Natural killer cell (primary cell): ENCODE data around the gene SEMA6C. TPM values are rescaled to one million over a fixed set of nuclear protein-coding genes. Genes with fewer than 3 reads are reported as not detected.

ENCODE experiments used
- ATAC-seq, 3 donors: fragments of 150-1000 bp in 2 of 3; fragments of 200-7000 bp in 1 of 3; cut with Tn5 transposase; 1 replicate in 1 of 3; 2 replicates in 2 of 3; pipeline ENCODE4 v1.10.0; 2021; ENCODE audit warnings: mild to moderate bottlenecking in 2 of 3, moderate library complexity in 2 of 3
- DNase-seq, 2 donors: peaks; one replicate each; pipeline versions ENCODE4 v3.0.0 to v3.0.0-alpha.2; 2013 to 2021; ENCODE audit warnings: mixed read lengths in 1 of 2
- H3K27ac ChIP-seq: one replicate; pipeline ENCODE4 v1.5.1; 2013; ENCODE audit warnings: mild to moderate bottlenecking, low read length
- H3K27me3 ChIP-seq: one replicate; pipeline ENCODE4 v1.6.1; 2013; ENCODE audit warnings: low read length; ENCODE audit not compliant: control insufficient read depth, insufficient read depth
- H3K36me3 ChIP-seq: one replicate; pipeline ENCODE4 v1.6.1; 2013; ENCODE audit warnings: low read length; ENCODE audit not compliant: control insufficient read depth, insufficient read depth
- H3K4me1 ChIP-seq: one replicate; pipeline ENCODE4 v1.6.1; 2013; ENCODE audit warnings: low read length; ENCODE audit not compliant: control insufficient read depth, insufficient read depth
- H3K4me3 ChIP-seq: one replicate; pipeline ENCODE4 v1.5.1; 2013; ENCODE audit warnings: low read length
- H3K9me3 ChIP-seq: one replicate; pipeline ENCODE4 v1.6.1; 2013; ENCODE audit warnings: low read length; ENCODE audit not compliant: control insufficient read depth, insufficient read depth
- H3K27ac Mint-ChIP-seq, 2 donors: one replicate each; pipeline ENCODE4 v1.8.0; 2022; ENCODE audit warnings: mild to moderate bottlenecking in 2 of 2, mixed read lengths in 2 of 2, moderate library complexity in 1 of 2
- H3K27me3 Mint-ChIP-seq, 2 donors: one replicate each; pipeline ENCODE4 v1.8.0; 2022; ENCODE audit warnings: low read depth in 2 of 2, mixed read lengths in 2 of 2
- H3K36me3 Mint-ChIP-seq: one replicate; pipeline ENCODE4 v1.8.0; 2022; ENCODE audit warnings: mixed read lengths
- H3K4me1 Mint-ChIP-seq, 2 donors: one replicate each; pipeline ENCODE4 v1.8.0; 2022; ENCODE audit warnings: mixed read lengths in 2 of 2
- H3K4me3 Mint-ChIP-seq: one replicate; pipeline ENCODE4 v1.8.0; 2022; ENCODE audit warnings: mild to moderate bottlenecking, moderate library complexity, mixed read lengths
- H3K9me3 Mint-ChIP-seq, 2 donors: one replicate each; pipeline ENCODE4 v1.8.0; 2022; ENCODE audit warnings: mixed read lengths in 2 of 2
- WGBS: methylation state at CpG from one replicate; pipeline ENCODE4 v1.1.7; 2013; ENCODE audit warnings: missing lambda C conversion rate; ENCODE audit not compliant: insufficient coverage; 5-methylcytosine and 5-hydroxymethylcytosine counted together
- intact Hi-C: fragments of 100-400 bp; cut with micrococcal nuclease; formaldehyde crosslinking; loops from one replicate; pipeline ENCODE4 v1.14.2; 2022
- total RNA-seq, 4 donors: library from RNA; stranded (reverse); fragments of 120-200 nt in 1 of 4; gene quantifications; one replicate each; pipeline versions ENCODE4 v1.2.3 to v1.2.4, GENCODE V29; 2013 to 2022
- TF ChIP-seq, protein P1 (sequence below): fragments of 200-600 bp; IDR thresholded peaks from one replicate; pipeline ENCODE4 v1.8.0; 2022; ENCODE audit warnings: antibody characterized with exemption

Gene SEMA6C
- total RNA-seq, 3 donors from 2014 or later (not counting 1 experiment from before 2014, with no cell fraction given) = 2.5 to 5.8 (median 3.0) TPM

GRCh38 chr1:151142411-151143056 is 3.9 kb downstream of the SEMA6C start:
- H3K4me3 ChIP-seq = no peak overlapping the region
- peaks cover 7% of the 10 kb centered on the region for H3K27me3 ChIP-seq
- WGBS = 46% methylated on average over 4 of the region's 5 CpGs
- Mint-ChIP-seq H3K27ac (no peak overlapping the region), H3K4me1 (peaks cover 9 to 25% of the 10 kb centered on the region in 2 donors), H3K27me3 (peaks cover 0 to 5% of the 10 kb centered on the region in 2 donors), H3K36me3 (no peaks in the 10 kb centered on the region), H3K4me3 (no peak overlapping the region), H3K9me3 (no peaks in the 10 kb centered on the region)
- H3K36me3 ChIP-seq = no peaks in the 10 kb centered on the region
- no peak for ATAC-seq
- TF ChIP-seq, protein P1, sequence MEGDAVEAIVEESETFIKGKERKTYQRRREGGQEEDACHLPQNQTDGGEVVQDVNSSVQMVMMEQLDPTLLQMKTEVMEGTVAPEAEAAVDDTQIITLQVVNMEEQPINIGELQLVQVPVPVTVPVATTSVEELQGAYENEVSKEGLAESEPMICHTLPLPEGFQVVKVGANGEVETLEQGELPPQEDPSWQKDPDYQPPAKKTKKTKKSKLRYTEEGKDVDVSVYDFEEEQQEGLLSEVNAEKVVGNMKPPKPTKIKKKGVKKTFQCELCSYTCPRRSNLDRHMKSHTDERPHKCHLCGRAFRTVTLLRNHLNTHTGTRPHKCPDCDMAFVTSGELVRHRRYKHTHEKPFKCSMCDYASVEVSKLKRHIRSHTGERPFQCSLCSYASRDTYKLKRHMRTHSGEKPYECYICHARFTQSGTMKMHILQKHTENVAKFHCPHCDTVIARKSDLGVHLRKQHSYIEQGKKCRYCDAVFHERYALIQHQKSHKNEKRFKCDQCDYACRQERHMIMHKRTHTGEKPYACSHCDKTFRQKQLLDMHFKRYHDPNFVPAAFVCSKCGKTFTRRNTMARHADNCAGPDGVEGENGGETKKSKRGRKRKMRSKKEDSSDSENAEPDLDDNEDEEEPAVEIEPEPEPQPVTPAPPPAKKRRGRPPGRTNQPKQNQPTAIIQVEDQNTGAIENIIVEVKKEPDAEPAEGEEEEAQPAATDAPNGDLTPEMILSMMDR = no peak
- peaks cover 18% of the 10 kb centered on the region for H3K4me1 ChIP-seq
- no peaks in the 10 kb centered on the region for H3K9me3 ChIP-seq
- no peak overlapping the region for H3K27ac ChIP-seq
- DNase-seq = no peak
- intact Hi-C loops = no loop called here

DNA sequence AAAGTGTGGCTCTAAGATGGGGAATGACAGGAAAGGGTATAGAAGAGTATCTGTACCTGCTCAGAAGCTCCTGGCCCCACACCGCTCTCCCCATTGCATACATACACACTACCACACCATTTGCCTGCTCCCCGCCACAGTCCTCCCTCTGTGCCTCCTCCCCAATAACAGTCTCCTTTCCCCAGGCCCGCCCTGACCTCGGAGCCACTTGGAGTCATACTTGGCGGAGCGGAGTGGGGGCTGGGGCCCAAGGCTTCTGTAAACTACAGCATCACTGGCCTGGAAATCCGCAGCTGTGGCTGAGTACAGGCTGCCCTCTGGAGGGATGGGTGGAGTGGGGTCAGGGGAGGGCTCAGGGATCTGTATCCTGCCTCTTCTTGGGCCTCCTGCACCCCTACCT is 8.6 kb downstream of the SEMA6C start:
- no peak overlapping the region for H3K27ac Mint-ChIP-seq
- ATAC-seq (no peak), DNase-seq (no peak)
- no peak overlapping the region for H3K27ac ChIP-seq
- H3K27me3 Mint-ChIP-seq = no peaks in the 10 kb centered on the region
- 95% methylated on average over 7 of the region's 7 CpGs for WGBS
- no peaks in the 10 kb centered on the region for H3K4me1 ChIP-seq
- H3K36me3 Mint-ChIP-seq = no peaks in the 10 kb centered on the region
- H3K9me3 Mint-ChIP-seq = no peaks in the 10 kb centered on the region
- H3K9me3 ChIP-seq = no peaks in the 10 kb centered on the region
- no peaks in the 10 kb centered on the region for H3K36me3 ChIP-seq
- H3K4me3 ChIP-seq = no peak overlapping the region
- H3K27me3 ChIP-seq = no peaks in the 10 kb centered on the region
- intact Hi-C loops = no loop called here
- H3K4me3 Mint-ChIP-seq = no peak overlapping the region
- TF ChIP-seq, protein P1 = no peak
- peaks cover 0 to 7% of the 10 kb centered on the region in 2 donors for H3K4me1 Mint-ChIP-seq

DNA sequence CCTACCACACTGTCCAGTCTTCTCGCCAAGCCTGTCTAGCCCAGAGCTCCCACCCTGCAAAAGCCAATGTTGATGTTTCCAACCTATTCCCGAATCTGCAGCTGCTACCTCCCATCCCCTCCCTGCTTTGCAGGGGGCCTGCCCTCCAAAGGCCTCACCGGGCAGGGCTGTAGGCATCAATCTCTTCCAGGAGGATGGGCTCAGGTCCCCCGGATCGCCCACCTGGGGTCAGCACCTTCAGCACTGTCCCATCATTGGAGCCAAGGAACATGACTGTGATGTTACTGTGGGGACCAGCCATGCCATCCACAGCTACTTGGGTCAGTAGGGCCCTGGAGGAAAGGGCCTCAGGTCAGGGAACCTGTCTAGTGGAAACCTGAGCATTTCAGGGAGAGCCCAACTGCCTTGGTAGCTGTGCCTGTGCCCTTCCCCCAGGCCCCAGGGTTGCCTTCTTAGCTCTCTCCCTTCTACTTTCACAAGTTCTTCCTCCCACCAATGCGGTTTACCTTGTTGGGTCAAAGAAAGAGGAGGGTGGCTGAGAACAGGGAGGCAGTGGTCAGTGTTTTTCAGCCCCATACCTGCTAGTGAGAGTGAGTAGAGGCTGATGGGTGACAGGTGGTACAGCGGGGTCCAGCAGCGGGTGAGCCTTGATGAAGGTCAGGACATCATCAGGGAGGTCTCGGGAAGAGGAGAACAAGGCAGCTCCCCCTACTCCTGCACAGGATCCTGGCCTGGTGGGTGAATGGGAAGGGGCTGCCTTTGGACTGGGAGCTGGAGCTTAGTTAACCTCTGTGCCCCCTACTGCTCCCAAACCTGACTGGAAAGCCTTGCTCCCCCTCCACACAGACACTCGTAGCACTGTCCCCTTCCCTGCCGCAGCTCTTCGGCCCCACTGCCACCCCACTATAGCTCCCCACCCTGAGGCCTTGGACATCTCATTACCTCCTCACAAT is 10.7 kb downstream of the SEMA6C start:
- WGBS = 92% methylated on average over 10 of the region's 12 CpGs
- no peaks in the 10 kb centered on the region for H3K27me3 ChIP-seq
- peaks cover 14% of the 10 kb centered on the region for H3K4me1 ChIP-seq
- Mint-ChIP-seq H3K4me3 (no peak overlapping the region), H3K27ac (no peak overlapping the region), H3K9me3 (no peaks in the 10 kb centered on the region), H3K36me3 (no peaks in the 10 kb centered on the region), H3K4me1 (peaks cover 9 to 19% of the 10 kb centered on the region in 2 donors), H3K27me3 (no peaks in the 10 kb centered on the region)
- DNase-seq (no peak), ATAC-seq (no peak)
- no peak overlapping the region for H3K4me3 ChIP-seq
- H3K9me3 ChIP-seq = no peaks in the 10 kb centered on the region
- H3K36me3 ChIP-seq = no peaks in the 10 kb centered on the region
- TF ChIP-seq, protein P1 = no peak
- intact Hi-C loops = no loop called here
- H3K27ac ChIP-seq = no peak overlapping the region
